ENCODE data around the gene IL17A.

Gene IL17A

GRCh38 chr6:52216932-52217575 is 30.9 kb downstream of the IL17A start:
- no peak for DNase-seq (ENCODE audit: low read depth, low spot score)

- DNase-seq (ENCODE audit: low read depth, low spot score): no peak
Observed at GRCh38 chr6:52217761-52218160, 31.6 kb downstream of the IL17A start.

- no peak for DNase-seq (ENCODE audit: low read depth, low spot score)
Observed at GRCh38 chr6:52221302-52221701, 35.1 kb downstream of the IL17A start.

GRCh38 chr6:52227495-52227894 is 41.3 kb downstream of the IL17A start:
- DNase-seq (ENCODE audit: low read depth, low spot score): no peak

- DNase-seq (ENCODE audit: low read depth, low spot score): no peak
Observed at GRCh38 chr6:52230685-52231084, 44.5 kb downstream of the IL17A start.

- DNase-seq (ENCODE audit: low read depth, low spot score): no peak
Observed at GRCh38 chr6:52231406-52232127, 45.4 kb downstream of the IL17A start.

- no peak for DNase-seq (ENCODE audit: low read depth, low spot score)
Observed at GRCh38 chr6:52233005-52233404, 46.8 kb downstream of the IL17A start.

GRCh38 chr6:52233975-52234823 is 48.0 kb downstream of the IL17A start:
- DNase-seq (ENCODE audit: low read depth, low spot score): no peak

Data from smooth muscle cell of the brain vasculature (primary cell).